Ecto neural progenitor cell (in vitro differentiated cells): ENCODE measurements around the gene FBXO46.

Experiments used
- DNase-seq: peaks from one replicate; pipeline ENCODE4 v3.0.0-alpha.2; 2018; ENCODE audit warnings: low spot score

Gene FBXO46

DNA sequence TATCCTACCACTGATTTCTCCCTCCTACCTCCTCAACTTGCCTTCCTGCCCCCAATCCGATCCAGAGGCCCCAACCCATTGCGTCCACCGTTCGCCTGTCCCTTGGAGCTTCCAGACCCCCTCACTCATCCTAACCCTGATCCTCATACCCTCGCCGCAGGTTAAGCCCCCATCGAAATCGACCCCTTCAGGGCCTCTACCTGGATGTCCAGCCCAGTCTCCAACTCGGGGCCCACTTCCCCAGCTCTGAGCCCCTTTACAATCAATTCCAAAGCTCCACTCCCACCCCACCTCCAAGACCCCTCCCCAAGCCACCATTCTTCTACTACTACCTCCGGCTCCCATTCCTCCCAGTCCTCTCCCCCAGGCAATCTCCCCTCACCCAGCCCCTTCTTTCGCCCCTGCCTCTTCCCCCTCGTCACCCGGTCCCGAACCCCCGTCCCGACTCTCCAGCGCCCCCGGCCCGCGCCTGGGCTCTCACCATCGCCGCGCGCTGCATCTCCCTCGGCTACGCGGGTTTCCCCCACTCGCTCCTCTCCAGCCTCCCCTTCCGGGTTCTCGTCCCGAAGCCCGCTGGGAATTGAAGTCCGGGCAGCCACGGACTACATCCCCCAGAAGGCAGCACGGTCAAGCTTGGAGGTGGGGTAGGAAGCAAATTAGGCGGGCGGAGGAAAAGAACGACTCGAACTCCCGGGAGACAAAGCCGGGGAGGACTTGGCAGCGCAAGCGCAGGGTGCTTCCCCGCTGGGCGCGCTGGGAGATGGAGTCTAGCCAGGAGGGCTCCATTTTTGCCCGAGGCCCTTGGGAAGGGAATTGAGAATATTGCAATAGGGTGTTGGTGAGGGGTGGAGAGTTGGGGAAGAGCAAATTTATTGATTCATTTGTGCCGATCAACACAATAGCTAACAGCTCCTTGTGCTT is at the start of gene FBXO46:
TSS of gene FBXO46 (minus strand) at position 529 of the 921 bp plus-strand sequence. CDS start 17,401 bp downstream, outside the sequence.
- peak; percentile 97 for DNase-seq

DNA sequence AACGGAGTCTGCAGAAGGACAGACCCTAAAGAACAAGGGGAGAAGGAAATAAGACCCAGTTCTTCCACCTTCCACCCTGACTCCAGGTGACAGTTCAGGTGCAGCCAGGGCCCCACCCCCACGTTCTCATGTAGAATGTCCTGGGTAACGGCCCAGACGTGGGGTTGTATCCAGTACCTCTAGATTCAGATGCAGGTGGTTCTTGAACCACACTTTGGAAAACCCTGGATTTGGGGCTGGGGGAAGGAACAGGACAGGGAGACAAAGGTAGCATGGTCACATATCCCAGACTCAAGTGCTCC is 49.4 kb upstream of the FBXO46 start:
- no peak for DNase-seq

DNA sequence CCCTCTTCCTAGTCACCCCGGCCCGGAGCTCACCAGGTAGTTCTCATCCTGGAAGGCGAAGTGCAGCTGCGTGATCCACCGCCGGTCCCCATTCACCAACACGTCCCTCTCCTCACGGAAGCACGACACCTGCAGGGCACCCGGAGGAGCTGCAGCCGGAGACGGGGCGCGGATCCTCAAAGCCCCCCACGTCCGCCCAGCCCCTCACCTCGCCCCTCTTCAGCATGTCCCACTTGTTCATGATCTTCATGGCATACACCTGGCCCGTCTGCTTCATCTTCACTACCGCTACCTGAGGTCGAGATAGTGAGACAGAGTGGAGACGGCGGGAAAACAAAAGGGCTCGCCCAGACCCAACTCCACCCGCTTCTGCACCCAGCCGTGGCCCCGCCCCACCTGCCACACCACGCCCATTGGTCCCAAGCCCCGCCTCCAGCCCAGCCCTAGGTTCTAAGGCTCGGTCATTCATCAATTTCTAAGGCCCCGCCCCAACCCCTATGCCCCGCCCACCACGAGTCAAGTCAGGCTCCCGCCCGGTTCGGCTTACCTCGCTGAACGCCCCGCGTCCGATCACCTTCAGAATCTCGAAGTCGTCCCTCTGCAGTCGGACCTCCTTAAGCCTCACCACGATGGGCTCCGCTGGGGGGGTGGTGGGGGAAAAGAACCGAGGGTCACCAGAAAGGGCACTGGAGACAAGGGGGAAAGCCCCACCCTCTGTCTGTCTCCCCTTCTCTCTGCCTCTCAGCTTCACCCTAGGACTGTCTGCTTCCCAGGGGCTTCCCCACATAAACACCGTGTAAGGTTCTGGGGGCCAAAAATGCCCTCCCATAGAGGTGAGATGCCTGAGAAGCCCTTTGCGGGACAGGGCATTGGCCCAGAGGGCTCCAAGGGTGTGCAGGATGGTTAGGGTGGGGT is 48.8 kb upstream of the FBXO46 start:
- peak; percentile 97 for DNase-seq

DNA sequence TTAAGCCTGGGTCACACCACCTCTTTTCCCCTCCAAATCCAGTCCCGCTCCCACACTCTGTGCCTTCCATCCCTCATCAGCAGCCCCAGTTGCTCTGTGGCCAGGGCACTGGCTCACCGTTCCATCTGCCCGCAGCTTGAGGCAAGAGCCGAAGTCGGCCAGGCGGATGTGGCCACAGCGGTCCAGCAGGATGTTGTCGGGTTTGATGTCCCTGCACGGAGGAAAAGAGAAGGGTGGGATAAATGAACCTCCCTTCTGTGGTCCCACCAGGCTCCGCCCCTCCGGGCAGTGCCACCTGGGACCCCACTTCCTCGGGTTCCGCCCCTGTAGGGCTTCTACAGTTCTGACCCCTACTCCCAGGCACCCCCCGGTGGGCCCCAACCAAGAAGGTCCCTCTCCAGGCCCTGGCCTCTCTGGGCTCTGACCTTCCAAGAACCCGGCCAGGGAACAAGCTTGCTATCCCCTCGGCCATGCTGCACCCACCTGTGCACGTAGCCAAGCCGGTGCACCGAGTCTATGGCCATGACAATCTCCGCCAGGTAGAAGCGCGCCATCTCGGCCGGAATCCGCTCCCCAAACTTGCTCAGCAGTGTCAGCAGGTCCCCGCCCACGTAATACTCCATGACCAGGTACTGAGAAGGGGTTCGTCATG is 47.4 kb upstream of the FBXO46 start:
- no peak for DNase-seq

DNA sequence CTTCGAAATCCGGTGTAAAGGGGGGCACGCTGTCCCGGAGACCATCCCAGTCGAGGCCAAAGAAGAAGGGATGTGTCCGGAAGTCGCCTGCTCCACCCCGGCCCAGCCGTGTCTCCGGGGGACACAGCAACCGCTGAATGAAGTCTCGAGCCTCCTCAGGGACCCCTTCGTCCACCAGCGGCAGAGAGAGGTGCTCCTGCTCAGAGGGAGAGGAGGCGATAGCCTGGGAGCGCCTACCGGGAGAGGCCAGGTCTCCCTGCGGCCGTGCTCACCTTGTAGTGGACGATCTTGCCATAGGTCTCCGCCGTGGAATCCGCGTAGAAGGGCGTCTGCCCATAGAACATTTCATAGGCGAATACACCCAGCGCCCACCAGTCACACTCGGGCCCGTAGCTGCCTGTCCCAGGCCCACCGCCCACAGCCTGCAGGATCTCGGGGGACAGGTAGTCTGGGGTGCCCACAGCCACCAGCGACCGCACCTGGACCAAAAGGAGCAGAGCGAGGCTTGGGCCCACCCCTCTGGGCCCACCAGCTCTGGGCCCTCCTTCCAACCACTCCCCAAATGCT is 46.8 kb upstream of the FBXO46 start:
- DNase-seq: no peak

DNA sequence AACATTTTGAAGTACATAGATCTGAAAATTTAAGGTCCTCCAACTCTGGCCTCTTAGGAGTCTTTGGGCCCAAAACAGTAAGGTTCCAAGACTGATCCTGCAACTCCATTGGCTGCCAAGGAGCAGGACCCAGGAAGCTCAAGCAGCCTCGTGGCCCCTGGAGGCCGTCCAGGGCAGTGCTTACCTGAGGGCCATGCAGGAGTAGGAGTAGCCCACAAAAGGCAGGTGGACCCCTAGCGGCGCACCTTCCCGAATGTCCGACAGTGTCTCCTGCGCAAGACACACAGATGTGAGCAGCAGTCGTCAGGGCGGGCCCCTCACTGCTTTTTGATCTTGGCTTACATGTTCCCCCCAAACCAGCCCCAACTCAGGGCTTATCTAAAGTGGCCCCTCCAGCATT is 44.1 kb upstream of the FBXO46 start:
- DNase-seq: no peak

DNA sequence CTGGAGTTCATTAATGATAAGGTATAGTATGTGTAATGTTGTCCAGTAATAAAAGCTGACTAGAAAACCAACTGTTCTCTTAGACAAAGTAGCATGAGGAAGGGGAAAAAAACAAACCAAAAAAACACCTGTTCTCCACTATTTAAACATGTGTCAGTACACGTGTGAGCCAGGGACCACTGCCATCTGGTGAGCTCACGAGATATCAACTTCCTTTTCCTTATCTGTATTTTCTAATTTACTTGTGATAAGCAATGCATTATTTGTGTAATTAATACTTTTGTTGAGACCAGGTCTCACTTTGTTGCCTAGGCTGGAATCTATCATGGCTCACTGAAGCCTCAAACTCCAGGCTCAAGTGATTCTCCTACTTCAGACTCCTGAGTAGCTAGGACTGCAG is 42.7 kb upstream of the FBXO46 start:
- DNase-seq: no peak

GRCh38 chr19:45772912-45773311 is 42.2 kb upstream of the FBXO46 start:
- no peak for DNase-seq

GRCh38 chr19:45772130-45772840 is 41.6 kb upstream of the FBXO46 start:
- no peak for DNase-seq

- no peak for DNase-seq
Observed at GRCh38 chr19:45771311-45771933, 40.7 kb upstream of the FBXO46 start.

DNA sequence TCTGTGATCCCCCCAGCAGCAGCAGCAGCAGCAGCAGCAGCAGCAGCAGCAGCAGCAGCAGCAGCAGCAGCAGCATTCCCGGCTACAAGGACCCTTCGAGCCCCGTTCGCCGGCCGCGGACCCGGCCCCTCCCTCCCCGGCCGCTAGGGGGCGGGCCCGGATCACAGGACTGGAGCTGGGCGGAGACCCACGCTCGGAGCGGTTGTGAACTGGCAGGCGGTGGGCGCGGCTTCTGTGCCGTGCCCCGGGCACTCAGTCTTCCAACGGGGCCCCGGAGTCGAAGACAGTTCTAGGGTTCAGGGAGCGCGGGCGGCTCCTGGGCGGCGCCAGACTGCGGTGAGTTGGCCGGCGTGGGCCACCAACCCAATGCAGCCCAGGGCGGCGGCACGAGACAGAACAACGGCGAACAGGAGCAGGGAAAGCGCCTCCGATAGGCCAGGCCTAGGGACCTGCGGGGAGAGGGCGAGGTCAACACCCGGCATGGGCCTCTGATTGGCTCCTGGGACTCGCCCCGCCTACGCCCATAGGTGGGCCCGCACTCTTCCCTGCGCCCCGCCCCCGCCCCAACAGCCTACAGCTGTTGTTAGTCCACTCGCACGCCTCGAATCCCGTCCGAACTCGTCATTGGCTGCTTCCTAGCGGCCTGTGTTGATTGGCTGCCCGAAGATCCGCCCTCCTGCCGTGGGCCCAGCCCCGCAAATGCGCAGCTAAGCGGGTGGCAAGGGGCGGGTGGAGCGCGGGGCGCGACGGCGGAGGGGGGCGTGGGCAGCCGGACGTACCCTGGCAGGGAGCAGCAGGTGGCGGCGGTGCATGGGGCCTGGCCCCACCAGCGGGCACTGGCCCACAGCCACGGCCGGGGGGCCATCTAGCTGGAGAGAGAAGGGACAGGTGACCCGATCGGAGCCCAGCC is 39.8 kb upstream of the FBXO46 start:
- peak; percentile 98 for DNase-seq

DNA sequence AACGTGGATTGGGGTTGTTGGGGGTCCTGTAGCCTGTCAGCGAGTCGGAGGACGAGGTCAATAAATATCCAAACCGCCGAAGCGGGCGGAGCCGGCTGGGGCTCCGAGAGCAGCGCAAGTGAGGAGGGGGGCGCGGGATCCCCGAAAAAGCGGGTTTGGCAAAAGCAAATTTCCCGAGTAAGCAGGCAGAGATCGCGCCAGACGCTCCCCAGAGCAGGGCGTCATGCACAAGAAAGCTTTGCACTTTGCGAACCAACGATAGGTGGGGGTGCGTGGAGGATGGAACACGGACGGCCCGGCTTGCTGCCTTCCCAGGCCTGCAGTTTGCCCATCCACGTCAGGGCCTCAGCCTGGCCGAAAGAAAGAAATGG is 39.1 kb upstream of the FBXO46 start:
- no peak for DNase-seq

GRCh38 chr19:45768984-45769782 is 38.5 kb upstream of the FBXO46 start, which contains the start of gene SIX5:
TSS of gene SIX5 (minus strand) at chr19:45769252. CDS start at chr19:45768844, 408 bp downstream.
- peak; percentile 99 for DNase-seq

- peak; percentile 77 for DNase-seq
Observed at GRCh38 chr19:45768655-45768983, 37.9 kb upstream of the FBXO46 start.

DNA sequence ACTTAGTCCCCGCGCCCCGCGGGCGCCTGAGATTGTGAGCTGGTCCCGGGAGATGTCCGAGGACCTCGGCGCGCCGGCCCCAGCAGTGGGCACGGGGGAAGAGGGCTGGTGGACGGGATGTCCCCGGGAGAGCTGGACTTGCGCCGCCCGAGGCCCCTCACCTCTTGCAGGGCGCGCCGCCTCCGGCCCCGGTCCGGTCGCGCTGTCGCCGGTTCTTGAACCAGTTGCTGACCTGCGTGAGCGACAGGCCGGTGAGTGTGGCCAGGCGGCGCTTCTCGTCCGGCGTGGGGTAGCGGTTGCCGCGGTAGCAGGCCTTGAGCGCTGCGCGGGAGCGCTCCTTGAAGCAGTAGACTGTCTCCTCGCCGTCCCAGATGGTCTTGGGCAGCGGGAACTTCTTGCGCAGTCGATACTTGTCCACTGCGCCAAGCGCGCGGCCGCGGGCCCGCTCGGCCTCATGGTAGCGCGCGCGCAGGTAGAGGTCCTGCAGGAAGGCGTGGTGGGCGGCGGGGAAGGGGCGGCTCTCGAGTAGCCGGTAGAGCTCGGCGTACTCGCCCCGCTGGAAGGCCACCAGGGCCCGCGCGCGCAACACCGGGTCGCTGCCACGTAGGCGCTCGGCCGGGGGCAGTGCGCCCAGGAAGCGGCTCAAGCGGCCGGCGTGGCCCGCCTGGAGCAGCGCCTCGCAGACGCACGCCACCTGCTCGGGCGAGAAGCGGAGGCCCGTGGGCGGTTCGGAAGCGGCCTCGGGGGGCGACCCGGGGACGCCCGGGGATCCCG is 37.4 kb upstream of the FBXO46 start:
- peak; percentile 79 for DNase-seq

DNA sequence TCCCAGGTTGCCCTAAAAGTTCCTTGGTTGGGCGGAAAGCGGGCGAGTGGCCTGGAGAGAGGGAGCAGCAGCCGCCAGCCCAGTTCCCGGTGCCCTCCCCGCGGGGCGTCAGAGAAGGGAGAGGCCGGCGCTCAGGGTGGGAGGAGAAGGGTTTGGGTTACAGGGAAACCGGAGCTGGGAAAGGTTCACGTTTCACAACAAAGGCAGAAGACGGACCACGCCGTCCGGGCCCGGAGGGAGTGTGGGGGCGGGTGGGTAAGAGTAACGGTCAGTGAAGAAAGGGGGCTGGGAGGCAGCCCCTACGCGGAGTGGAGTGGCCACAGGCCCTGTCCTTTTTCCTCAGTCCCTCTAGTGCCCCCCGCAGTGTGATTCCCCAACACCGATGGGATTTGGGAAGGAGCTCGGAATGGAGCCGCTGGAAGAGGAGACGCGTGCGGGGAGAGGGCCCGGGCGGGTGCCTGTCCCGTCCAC is 36.7 kb upstream of the FBXO46 start:
- DNase-seq: peak; percentile 85

- DNase-seq: no peak
Observed at GRCh38 chr19:45766869-45767346, 36.2 kb upstream of the FBXO46 start.

DNA sequence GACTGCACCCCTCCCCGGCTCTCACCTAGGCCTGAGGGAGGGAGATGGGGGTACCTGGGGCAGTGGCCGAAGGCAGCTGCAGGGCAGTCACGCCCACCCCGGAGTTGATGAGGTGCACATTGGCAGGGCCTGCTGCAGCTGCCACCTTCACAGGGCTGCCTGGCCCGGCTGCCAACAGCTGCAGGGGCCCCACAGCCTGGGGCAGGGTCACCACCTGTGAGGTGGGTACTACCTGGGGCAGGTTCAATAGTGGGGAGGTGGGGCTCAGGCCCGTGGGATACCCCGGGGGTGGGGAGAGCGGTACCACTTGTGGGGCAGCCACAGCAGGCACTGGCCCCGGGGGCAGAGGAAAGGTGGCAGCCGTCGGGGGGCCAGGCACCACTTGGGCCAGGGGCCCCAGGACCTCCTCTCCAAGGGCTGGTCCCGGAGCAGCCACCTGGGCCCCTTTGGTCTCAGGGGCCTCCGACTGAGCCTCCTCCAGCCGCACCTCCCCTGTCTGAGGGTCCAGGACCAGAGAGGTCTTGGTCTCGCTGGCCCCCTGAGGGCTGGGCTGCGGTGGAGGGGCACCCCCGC is 35.7 kb upstream of the FBXO46 start:
- peak; percentile 53 for DNase-seq
